Measurements from ENCODE around the gene SERPINH1. TPM values are rescaled to one million over a fixed set of nuclear protein-coding genes. Genes with fewer than 3 reads are reported as not detected.

The SERPINH1 gene
- polyA plus RNA-seq, 3 donors = 54.8 to 299 (median 110) TPM

- WGBS, 3 donors = 68 to 93% (median 85%) methylated on average over 3 of the region's 3 CpGs
- H3K27ac ChIP-seq (ENCODE audit: low read depth, low read length) = no peak overlapping the region
Observed at GRCh38 chr11:75530577-75530976, 31.5 kb upstream of the SERPINH1 start.

GRCh38 chr11:75531325-75531724 is 30.7 kb upstream of the SERPINH1 start:
- 71 to 84% (median 73%) methylated on average over 4 of the region's 4 CpGs for WGBS, 3 donors
- H3K27ac ChIP-seq (ENCODE audit: low read depth, low read length) = no peak overlapping the region

GRCh38 chr11:75532200-75533048 is 29.6 kb upstream of the SERPINH1 start:
- H3K27ac ChIP-seq (ENCODE audit: low read depth, low read length) = no peak overlapping the region
- 43 to 45% (median 44%) methylated on average over 7 of the region's 7 CpGs for WGBS, 3 donors

GRCh38 chr11:75533896-75534258 is 28.2 kb upstream of the SERPINH1 start:
- no peak overlapping the region for H3K27ac ChIP-seq (ENCODE audit: low read depth, low read length)
- whole genome bisulfite sequencing, 3 donors = 67 to 83% (median 79%) methylated on average over 1 of the region's 1 CpG

- WGBS, 3 donors = 38 to 52% (median 39%) methylated on average over 15 of the region's 15 CpGs
- H3K27ac ChIP-seq (ENCODE audit: low read depth, low read length) = no peak overlapping the region
Observed at GRCh38 chr11:75534259-75535069, 27.6 kb upstream of the SERPINH1 start.

GRCh38 chr11:75535071-75535470 is 27.0 kb upstream of the SERPINH1 start:
- WGBS, 3 donors = 41 to 90% (median 67%) methylated on average over 1 of the region's 1 CpG

GRCh38 chr11:75536786-75537641 is 25.0 kb upstream of the SERPINH1 start:
- no peak overlapping the region for H3K27ac ChIP-seq (ENCODE audit: low read depth, low read length)

More at GRCh38 chr11:75535071-75535470, 27.0 kb upstream of the SERPINH1 start:
- no peak overlapping the region for H3K27ac ChIP-seq (ENCODE audit: low read depth, low read length)

GRCh38 chr11:75537740-75538139 is 24.3 kb upstream of the SERPINH1 start:
- WGBS, 3 donors = 72 to 82% (median 77%) methylated on average over 5 of the region's 5 CpGs
- no peak overlapping the region for H3K27ac ChIP-seq (ENCODE audit: low read depth, low read length)

More at GRCh38 chr11:75536786-75537641, 25.0 kb upstream of the SERPINH1 start:
- 66 to 71% (median 67%) methylated on average over 13 of the region's 13 CpGs for WGBS, 3 donors

GRCh38 chr11:75538150-75538942 is 23.7 kb upstream of the SERPINH1 start:
- no peak overlapping the region for H3K27ac ChIP-seq (ENCODE audit: low read depth, low read length)
- 79 to 81% (median 81%) methylated on average over 11 of the region's 11 CpGs for WGBS, 3 donors

- H3K27ac ChIP-seq (ENCODE audit: low read depth, low read length) = no peak overlapping the region
- 71 to 82% (median 77%) methylated on average over 9 of the region's 9 CpGs for WGBS, 3 donors
Observed at GRCh38 chr11:75539459-75540334, 22.4 kb upstream of the SERPINH1 start.

- no peak overlapping the region for H3K27ac ChIP-seq (ENCODE audit: low read depth, low read length)
- whole genome bisulfite sequencing, 3 donors = 91 to 96% (median 91%) methylated on average over 4 of the region's 4 CpGs
Observed at GRCh38 chr11:75541193-75542087, 20.6 kb upstream of the SERPINH1 start.

GRCh38 chr11:75542088-75542438 is 20.0 kb upstream of the SERPINH1 start:
- WGBS, 3 donors = 88 to 96% (median 89%) methylated on average over 1 of the region's 1 CpG
- no peak overlapping the region for H3K27ac ChIP-seq (ENCODE audit: low read depth, low read length)

- no peak overlapping the region for H3K27ac ChIP-seq (ENCODE audit: low read depth, low read length)
- WGBS, 3 donors = 90 to 94% (median 91%) methylated on average over 6 of the region's 6 CpGs
Observed at GRCh38 chr11:75543806-75544205, 18.2 kb upstream of the SERPINH1 start.

- 90 to 97% (median 96%) methylated on average over 1 of the region's 1 CpG for WGBS, 3 donors
- H3K27ac ChIP-seq (ENCODE audit: low read depth, low read length) = no peak overlapping the region
Observed at GRCh38 chr11:75547177-75547576, 14.9 kb upstream of the SERPINH1 start.

- WGBS, 3 donors = 20 to 26% (median 20%) methylated on average over 7 of the region's 7 CpGs
- H3K27ac ChIP-seq (ENCODE audit: low read depth, low read length) = no peak overlapping the region
Observed at GRCh38 chr11:75547617-75548058, 14.4 kb upstream of the SERPINH1 start.

All from adipose tissue (tissue), 3 donors.